Measurements from ENCODE around the gene FSHR. TPM values are rescaled to one million over a fixed set of nuclear protein-coding genes. Genes with fewer than 3 reads are reported as not detected.

Gene FSHR
- total RNA-seq, 1 donor from 2014 or later = not detected

DNA sequence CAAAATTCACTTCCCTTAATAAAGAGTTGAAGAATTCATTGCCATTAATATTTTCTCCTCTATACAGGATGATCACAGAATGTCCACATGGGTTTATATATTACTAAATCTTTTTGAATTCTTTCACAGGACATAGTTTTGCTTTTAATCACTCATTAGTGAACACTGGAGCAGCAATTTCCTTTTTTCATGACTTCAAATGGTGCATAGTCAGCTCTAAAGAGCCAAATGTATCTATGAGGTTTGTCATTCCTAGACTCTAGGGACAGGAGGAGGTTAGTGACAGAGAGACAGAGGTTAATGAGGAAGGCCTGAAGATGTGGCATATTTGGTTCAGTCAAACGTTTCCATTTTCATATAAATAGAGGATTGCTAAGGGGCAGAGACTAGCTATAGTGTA lies 111.8 kb downstream of the FSHR start:
- Histone ChIP-seq H3K4me3 (ENCODE audit: low read depth, low read length) (no peak overlapping the region), H3K27me3 (ENCODE audit: control insufficient read depth, insufficient read depth, low read length) (no peaks in the 10 kb centered on the region), H3K36me3 (ENCODE audit: control insufficient read depth, insufficient read depth, low read length) (no peaks in the 10 kb centered on the region)
- TF ChIP-seq, protein P1, sequence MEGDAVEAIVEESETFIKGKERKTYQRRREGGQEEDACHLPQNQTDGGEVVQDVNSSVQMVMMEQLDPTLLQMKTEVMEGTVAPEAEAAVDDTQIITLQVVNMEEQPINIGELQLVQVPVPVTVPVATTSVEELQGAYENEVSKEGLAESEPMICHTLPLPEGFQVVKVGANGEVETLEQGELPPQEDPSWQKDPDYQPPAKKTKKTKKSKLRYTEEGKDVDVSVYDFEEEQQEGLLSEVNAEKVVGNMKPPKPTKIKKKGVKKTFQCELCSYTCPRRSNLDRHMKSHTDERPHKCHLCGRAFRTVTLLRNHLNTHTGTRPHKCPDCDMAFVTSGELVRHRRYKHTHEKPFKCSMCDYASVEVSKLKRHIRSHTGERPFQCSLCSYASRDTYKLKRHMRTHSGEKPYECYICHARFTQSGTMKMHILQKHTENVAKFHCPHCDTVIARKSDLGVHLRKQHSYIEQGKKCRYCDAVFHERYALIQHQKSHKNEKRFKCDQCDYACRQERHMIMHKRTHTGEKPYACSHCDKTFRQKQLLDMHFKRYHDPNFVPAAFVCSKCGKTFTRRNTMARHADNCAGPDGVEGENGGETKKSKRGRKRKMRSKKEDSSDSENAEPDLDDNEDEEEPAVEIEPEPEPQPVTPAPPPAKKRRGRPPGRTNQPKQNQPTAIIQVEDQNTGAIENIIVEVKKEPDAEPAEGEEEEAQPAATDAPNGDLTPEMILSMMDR (IDR thresholded peaks at IDR 0.05; ENCODE audit: insufficient read depth, low read length, poor library complexity, severe bottlenecking) = no peak
- DNase-seq (ENCODE audit: low read depth) = no peak

DNA sequence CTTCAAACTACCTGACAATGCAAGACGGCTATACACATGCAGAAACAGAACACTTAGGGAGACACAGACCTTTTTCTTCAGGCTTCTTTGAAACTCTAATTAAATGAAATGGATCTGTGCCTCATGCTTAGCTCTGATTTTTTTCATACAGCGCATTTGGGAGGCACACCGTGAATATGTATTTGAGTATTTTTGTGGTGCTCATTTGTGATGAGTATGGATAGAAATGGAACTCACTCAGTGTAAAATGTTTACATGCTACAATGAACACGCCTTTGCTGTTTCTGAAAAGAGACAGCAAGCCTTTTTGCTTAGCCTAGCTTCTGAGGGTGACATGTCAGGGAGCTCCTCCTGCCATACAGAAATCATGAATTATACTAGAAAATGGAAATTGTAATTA lies 113.3 kb downstream of the FSHR start:
- Histone ChIP-seq H3K36me3 (ENCODE audit: control insufficient read depth, insufficient read depth, low read length) (no peaks in the 10 kb centered on the region), H3K27me3 (ENCODE audit: control insufficient read depth, insufficient read depth, low read length) (no peaks in the 10 kb centered on the region), H3K4me3 (ENCODE audit: low read depth, low read length) (no peak overlapping the region)
- DNase-seq (ENCODE audit: low read depth) = no peak
- TF ChIP-seq, protein P1 (IDR thresholded peaks at IDR 0.05; ENCODE audit: insufficient read depth, low read length, poor library complexity, severe bottlenecking) = no peak

DNA sequence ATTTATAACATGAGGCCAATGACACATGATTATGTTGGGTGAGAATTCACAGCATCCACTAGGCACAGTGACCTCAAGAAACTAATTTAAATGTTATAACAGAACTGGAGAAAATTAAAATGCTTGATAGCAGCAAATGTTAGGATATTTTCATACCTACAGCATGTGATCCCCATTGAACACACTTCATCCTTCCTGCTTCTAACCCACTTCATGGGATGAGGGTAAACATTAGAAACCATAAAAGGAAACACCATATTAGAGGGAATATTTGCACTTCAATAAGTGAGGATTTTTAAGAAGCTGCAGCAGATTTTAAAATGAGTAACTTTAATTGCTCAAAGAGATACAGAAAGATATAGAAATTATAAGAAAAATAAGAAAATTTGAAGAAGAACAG lies 117.1 kb downstream of the FSHR start:
- Histone ChIP-seq H3K36me3 (ENCODE audit: control insufficient read depth, insufficient read depth, low read length) (no peaks in the 10 kb centered on the region), H3K27me3 (ENCODE audit: control insufficient read depth, insufficient read depth, low read length) (no peaks in the 10 kb centered on the region), H3K4me3 (ENCODE audit: low read depth, low read length) (no peak overlapping the region)
- no peak for DNase-seq (ENCODE audit: low read depth)
- TF ChIP-seq, protein P1 (IDR thresholded peaks at IDR 0.05; ENCODE audit: insufficient read depth, low read length, poor library complexity, severe bottlenecking) = no peak

DNA sequence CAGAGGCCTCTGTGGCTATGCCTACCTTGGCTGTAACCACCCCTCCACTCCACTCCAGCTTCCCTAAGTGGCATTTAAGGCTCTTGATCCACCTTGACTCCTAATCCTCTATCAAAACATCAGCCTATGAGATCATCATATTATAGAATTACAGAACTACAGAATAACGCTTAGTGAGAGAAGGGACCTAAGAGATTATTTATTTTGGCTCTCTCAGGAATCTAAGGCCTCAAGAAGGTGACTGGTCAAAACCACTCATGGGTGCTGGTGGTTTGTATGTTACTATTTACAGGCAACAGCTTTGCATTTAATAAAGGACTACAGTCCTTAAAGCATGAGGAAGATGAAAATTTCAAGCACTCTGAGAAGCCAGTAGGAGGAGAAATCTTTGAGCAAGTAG lies 118.8 kb downstream of the FSHR start:
- Histone ChIP-seq H3K36me3 (ENCODE audit: control insufficient read depth, insufficient read depth, low read length) (no peaks in the 10 kb centered on the region), H3K4me3 (ENCODE audit: low read depth, low read length) (no peak overlapping the region), H3K27me3 (ENCODE audit: control insufficient read depth, insufficient read depth, low read length) (no peaks in the 10 kb centered on the region)
- TF ChIP-seq, protein P1 (IDR thresholded peaks at IDR 0.05; ENCODE audit: insufficient read depth, low read length, poor library complexity, severe bottlenecking) = no peak
- no peak for DNase-seq (ENCODE audit: low read depth)

DNA sequence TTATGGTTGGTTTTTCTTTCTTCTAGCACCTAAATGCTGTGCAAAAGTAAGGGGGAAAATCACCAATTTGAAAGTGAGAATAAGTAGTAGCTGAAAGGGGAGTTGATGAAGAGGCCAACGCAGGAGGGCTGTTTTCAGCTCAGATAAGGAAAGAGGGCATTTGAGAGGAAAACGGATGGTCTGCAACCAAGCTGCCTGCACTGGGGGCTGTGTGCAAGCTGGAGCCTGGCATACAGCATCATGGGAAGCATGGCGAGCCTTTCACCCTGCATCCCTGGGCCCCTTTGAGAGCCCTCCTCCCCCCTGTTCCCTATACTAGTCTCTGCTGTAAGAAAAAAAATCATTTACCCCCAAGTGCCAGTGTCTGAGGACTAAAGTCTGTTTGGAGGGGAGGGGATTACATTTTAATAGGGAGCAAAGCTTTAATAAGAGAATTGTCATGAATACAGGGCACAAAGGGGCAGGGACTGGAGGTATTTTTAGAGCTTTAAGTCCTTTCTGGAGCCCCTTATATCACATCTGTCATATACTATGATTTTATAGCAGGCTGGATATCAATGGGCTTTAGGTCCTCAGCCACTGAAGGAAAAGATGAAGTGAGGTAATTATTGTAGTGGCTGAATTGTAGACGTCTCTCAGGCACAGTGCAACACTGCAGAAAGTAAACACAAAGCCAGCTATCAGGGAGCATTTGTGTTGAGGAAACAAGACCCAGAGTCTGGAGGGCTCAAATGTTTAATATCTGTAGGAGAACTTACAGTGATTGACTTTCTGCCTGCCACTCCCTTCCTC lies 120.7 kb downstream of the FSHR start:
- TF ChIP-seq, protein P1 (IDR thresholded peaks at IDR 0.05; ENCODE audit: insufficient read depth, low read length, poor library complexity, severe bottlenecking) = no peak
- Histone ChIP-seq H3K36me3 (ENCODE audit: control insufficient read depth, insufficient read depth, low read length) (no peaks in the 10 kb centered on the region), H3K4me3 (ENCODE audit: low read depth, low read length) (no peak overlapping the region), H3K27me3 (ENCODE audit: control insufficient read depth, insufficient read depth, low read length) (no peaks in the 10 kb centered on the region)
- no peak for DNase-seq (ENCODE audit: low read depth)

DNA sequence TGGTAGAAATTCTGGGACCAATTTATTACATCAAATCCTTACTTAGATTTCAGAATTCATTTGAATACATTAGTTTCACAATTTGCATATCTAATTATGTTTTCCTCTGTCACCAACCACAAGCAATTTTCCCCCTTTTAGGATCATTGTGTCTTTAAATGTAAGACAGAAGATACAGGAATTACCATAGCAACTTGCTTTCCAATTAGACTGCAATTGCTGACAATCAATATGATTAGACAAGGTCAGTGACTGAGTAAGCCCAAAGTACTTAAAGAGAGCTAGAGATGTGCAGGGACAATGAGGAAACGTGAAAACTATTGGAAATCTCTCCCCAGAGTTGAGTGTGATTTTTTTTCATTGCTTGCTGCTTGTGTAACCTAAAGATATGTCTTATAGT lies 121.4 kb downstream of the FSHR start:
- no peak for DNase-seq (ENCODE audit: low read depth)
- H3K4me3 ChIP-seq (ENCODE audit: low read depth, low read length) = no peak overlapping the region
- TF ChIP-seq, protein P1 (IDR thresholded peaks at IDR 0.05; ENCODE audit: insufficient read depth, low read length, poor library complexity, severe bottlenecking) = no peak
- H3K36me3 ChIP-seq (ENCODE audit: control insufficient read depth, insufficient read depth, low read length) = no peaks in the 10 kb centered on the region
- no peaks in the 10 kb centered on the region for H3K27me3 ChIP-seq (ENCODE audit: control insufficient read depth, insufficient read depth, low read length)
